NCI-H1417 treated with DMSO at 0.1 percent for 48 hours (cell line): ENCODE measurements around the gene NPIPB4.
"Not testable (repeated sequence)": the region's sequence is repeated elsewhere in the genome, so short reads cannot be mapped to it uniquely, and the experiment has no call there.

ENCODE experiments used
- DNase-seq: peaks from one replicate; lab custom pipeline; 2025; lab: John Stamatoyannopoulos, UW

The NPIPB4 gene

GRCh38 chr16:21857656-21858055 lies at the start of gene NPIPB4:
NPIPB4 (minus strand) TSS chr16:21857756; CDS start chr16:21857378, 378 bp downstream.
- not testable (repeated sequence) for DNase-seq

- DNase-seq = not testable (repeated sequence)
Observed at GRCh38 chr16:21898998-21899397, 41.4 kb upstream of the NPIPB4 start.

DNA sequence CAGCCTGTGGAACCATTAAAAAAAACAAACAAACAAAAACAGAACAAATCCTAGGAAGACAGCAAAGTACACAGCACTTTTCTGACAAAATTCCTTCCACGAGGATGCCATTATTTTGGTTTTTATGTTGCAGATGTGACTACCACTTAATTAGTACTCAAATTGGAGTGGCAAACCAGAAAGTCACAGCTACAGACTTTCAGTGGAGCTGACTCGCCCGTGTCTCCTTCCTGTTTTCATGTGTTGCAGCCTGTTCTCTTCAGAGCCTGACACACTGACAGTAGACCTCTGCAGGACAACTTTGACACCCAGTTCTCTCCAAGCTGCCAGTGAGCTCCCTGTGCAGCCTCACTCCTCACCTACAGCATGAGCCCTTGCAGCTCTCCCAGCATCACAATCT lies 24.4 kb upstream of the NPIPB4 start:
- not testable (repeated sequence) for DNase-seq

DNA sequence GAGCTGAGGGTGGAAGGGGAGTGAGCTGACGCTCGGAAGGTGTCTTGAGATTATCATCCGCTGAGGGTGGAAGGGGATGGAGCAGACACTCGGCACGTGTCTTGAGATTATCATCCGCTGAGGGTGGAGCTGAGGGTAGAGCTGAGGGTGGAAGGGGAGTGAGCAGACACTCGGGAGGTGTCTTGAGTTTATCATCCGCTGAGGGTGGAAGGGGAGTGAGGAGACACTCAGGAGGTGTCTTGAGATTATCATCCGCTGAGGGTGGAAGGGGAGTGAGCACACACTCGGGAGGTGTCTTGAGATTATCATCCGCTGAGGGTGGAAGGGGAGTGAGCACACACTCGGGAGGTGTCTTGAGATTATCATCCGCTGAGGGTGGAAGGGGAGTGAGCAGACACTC lies 20.4 kb downstream of the NPIPB4 start:
- DNase-seq = not testable (repeated sequence)

GRCh38 chr16:21836334-21836733 lies 21.2 kb downstream of the NPIPB4 start:
- not testable (repeated sequence) for DNase-seq

GRCh38 chr16:21835747-21836146 lies 21.8 kb downstream of the NPIPB4 start:
- not testable (repeated sequence) for DNase-seq

- not testable (repeated sequence) for DNase-seq
Observed at GRCh38 chr16:21834211-21834610, 23.3 kb downstream of the NPIPB4 start.

- DNase-seq = not testable (repeated sequence)
Observed at GRCh38 chr16:21829929-21830328, 27.6 kb downstream of the NPIPB4 start.

- DNase-seq = not testable (repeated sequence)
Observed at GRCh38 chr16:21826067-21826706, 31.4 kb downstream of the NPIPB4 start.

- DNase-seq = not testable (repeated sequence)
Observed at GRCh38 chr16:21825526-21825925, 32.0 kb downstream of the NPIPB4 start.

GRCh38 chr16:21823258-21823657 lies 34.3 kb downstream of the NPIPB4 start:
- DNase-seq = not testable (repeated sequence)

DNA sequence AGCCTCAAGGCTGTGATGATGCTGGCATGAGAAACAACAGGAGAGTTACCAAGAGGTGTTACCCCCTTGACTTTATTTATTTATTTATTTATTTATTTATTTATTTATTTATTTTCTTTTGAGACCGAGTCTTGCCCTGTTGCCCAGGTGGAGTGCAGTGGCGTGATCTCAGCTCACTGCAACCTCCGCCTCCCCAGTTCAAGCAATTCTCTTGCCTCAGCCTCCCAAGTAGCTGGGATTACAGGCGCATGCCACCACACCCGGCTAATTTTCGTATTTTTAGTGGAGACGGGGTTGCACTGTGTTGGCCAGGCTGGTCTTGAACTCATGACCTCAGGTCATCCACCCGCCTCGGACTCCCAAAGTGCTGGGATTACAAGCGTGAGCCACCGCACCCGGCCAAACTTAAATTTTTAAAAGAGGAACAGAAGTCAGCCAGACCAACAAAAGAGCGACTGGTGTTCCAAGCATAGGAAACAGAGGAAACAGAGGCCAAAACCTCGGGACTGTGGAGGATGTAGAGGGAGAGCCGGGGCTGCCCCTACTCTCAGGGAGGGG lies 36.6 kb downstream of the NPIPB4 start:
- DNase-seq = not testable (repeated sequence)

GRCh38 chr16:21820028-21820907 lies 37.3 kb downstream of the NPIPB4 start:
- peak; percentile 3 for DNase-seq

DNA sequence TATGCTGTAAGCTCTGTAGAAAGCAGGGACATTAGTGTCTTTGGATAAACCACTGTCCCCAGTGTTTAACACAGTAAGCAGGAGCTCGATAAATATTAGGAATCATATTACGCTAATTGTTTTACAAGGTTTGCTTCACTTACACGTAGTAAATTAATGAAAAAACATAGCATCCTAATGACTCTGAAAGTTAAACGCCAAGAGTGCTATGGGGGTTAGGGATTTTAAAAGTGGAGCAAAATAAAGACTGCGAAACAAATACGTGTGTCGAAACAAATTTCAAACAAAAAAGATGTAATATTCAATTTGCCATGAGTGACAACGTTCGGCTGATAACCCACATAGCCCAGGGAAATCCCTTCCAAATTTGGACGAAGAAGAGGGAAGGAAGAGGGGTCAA lies 37.9 kb downstream of the NPIPB4 start:
- DNase-seq = not testable (repeated sequence)

DNA sequence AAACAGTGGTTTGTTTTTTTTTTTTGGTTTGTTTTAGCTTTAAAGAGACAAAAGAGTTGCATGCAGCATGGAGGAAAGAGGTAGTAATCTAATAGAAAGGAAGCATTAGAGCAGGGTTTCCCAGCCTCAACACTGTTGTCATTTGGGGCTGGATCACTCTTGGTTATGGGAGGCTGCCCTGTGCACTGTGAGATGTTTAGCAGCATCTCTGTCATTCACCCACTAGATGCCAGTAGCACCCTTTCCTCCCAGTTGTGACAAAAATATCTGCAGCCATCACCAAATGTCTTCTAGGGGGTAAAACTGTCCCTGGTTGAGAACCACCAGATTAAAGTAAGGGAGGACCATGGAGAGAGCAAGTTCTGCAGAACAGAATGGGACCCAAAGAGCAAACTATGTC lies 40.5 kb downstream of the NPIPB4 start:
- not testable (repeated sequence) for DNase-seq

DNA sequence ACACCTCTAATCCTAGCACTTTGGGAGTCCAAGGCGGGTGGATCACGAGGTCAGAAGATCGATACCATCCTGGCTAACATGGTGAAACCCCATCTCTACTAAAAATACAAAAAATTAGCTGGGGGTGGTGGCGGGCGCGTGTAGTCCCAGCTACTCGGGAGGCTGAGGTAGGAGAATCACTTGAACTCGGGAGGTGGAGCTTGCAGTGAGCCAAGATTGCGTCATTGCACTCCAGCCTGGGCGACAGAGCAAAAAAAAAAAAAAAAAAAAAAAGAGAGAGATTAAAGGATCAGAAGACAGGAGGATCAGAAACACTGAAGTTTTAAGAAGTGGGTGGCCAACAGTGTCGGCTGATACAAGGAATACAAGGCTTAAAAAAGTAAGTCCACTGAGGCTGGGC lies 41.9 kb downstream of the NPIPB4 start:
- DNase-seq = not testable (repeated sequence)

DNA sequence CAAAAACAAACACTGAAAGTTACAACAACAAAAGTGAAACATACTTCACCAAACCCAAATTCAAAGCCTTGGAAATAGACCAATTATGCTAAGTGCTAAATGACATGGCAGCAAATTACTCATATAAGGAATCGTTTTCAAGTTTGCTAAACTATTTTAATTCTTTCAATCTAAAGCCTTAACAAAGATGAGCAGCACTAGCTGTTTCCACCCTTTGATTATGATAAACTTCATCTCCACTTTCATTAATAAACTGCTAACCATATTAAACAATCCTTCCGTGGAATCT lies 55.2 kb downstream of the NPIPB4 start:
- not testable (repeated sequence) for DNase-seq

- not testable (repeated sequence) for DNase-seq
Observed at GRCh38 chr16:21801538-21802374, 55.8 kb downstream of the NPIPB4 start.

- not testable (repeated sequence) for DNase-seq
Observed at GRCh38 chr16:21798601-21799000, 59.0 kb downstream of the NPIPB4 start.

DNA sequence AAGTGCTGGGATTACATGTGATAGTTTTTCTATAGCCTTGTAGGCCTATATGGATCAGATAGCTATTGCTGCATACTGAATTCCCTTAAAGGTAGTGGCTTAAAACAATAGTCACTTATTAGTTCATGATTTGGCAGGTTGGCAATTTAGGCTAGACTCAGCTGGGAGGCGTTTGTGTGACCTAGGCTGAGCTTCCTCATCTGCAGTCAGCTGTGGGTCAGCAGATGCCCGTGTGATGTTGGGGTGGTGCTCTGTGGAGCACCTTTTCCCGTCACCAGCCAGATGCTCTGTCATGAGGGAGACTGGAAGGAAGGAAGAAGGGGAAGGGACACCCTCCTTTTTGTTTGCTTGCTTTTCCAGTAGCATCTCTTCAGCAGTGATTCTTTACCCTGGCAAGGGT lies 64.2 kb downstream of the NPIPB4 start:
- not testable (repeated sequence) for DNase-seq

- not testable (repeated sequence) for DNase-seq
Observed at GRCh38 chr16:21790506-21790905, 67.0 kb downstream of the NPIPB4 start.
